Neural cell (in vitro differentiated cells): Measurements from ENCODE around the gene PDZRN3. TPM values are rescaled to one million over a fixed set of nuclear protein-coding genes. Genes with fewer than 3 reads are reported as not detected.

ENCODE experiments used
- H2AFZ ChIP-seq: fragments of 200-600, 300-800 bp; sonication (generic), shearing (Covaris generic); 2 replicates; pipeline ENCODE4 v1.6.0; 2014; ENCODE audit warnings: low read depth, mild to moderate bottlenecking, antibody characterized with exemption, low read length, moderate library complexity
- H3F3A ChIP-seq: fragments of 200-600 bp; shearing (Covaris generic); 2 replicates; pipeline ENCODE4 v1.6.1; 2016; ENCODE audit warnings: mild to moderate bottlenecking, moderate library complexity, mixed read lengths, antibody characterized with exemption, low read length; ENCODE audit not compliant: insufficient read depth, poor library complexity, severe bottlenecking
- H3K27ac ChIP-seq: fragments of 200-600, 300-800 bp; sonication (generic), shearing (Covaris generic); 2 replicates; pipeline ENCODE4 v1.5.1; 2014; ENCODE audit warnings: mild to moderate bottlenecking, low read length, moderate library complexity
- H3K27me3 ChIP-seq: fragments of 300-800, 200-600 bp; sonication (generic), shearing (Covaris generic); 2 replicates; pipeline ENCODE4 v1.6.0; 2014; ENCODE audit warnings: mild to moderate bottlenecking, low read depth, low read length, moderate library complexity; ENCODE audit not compliant: insufficient read depth
- H3K36me3 ChIP-seq: fragments of 300-800, 200-600 bp; sonication (generic), shearing (Covaris generic); 2 replicates; pipeline ENCODE4 v1.5.1; 2014; ENCODE audit warnings: mild to moderate bottlenecking, antibody characterized with exemption, low read length, moderate library complexity; ENCODE audit not compliant: insufficient read depth
- H3K4me2 ChIP-seq: fragments of 300-800, 200-600 bp; sonication (generic), shearing (Covaris generic); 2 replicates; pipeline ENCODE4 v1.6.0; 2014; ENCODE audit warnings: mild to moderate bottlenecking, low read length
- H3K4me3 ChIP-seq: fragments of 300-800, 200-600 bp; sonication (generic), shearing (Covaris generic); 2 replicates; pipeline ENCODE4 v1.5.1; 2014; ENCODE audit warnings: mild to moderate bottlenecking, low read length, moderate library complexity
- H3K79me2 ChIP-seq: fragments of 200-600 bp; shearing (Covaris generic); replicated peaks from 2 replicates; pipeline ENCODE4 v1.6.0; 2014; ENCODE audit warnings: mild to moderate bottlenecking, low read length, moderate library complexity; ENCODE audit not compliant: insufficient read depth
- H3K9ac ChIP-seq: fragments of 300-800, 200-600 bp; sonication (generic), shearing (Covaris generic); 2 replicates; pipeline ENCODE4 v1.6.1; 2016; ENCODE audit warnings: mild to moderate bottlenecking, low read length, mixed read lengths
- H3K9me2 ChIP-seq: fragments of 200-600 bp; shearing (Covaris generic); 2 replicates; pipeline ENCODE4 v1.6.1; 2016; ENCODE audit warnings: mild to moderate bottlenecking, low read length, mixed read lengths; ENCODE audit not compliant: insufficient read depth
- H3K9me3 ChIP-seq: fragments of 200-600, 300-800 bp; sonication (generic), shearing (Covaris generic); 2 replicates; pipeline ENCODE4 v1.6.1; 2016; ENCODE audit warnings: mild to moderate bottlenecking, mixed run types, low read length, moderate library complexity, mixed read lengths
- H4K20me1 ChIP-seq: fragments of 200-600 bp; shearing (Covaris generic); 2 replicates; pipeline ENCODE4 v1.6.1; 2016; ENCODE audit warnings: mild to moderate bottlenecking, mixed run types; ENCODE audit not compliant: insufficient read depth
- CTCF ChIP-seq: fragments of 450-650 bp; IDR thresholded peaks from 2 replicates; pipeline ENCODE4 v1.5.1; 2014; ENCODE audit warnings: antibody characterized with exemption, mild to moderate bottlenecking, moderate library complexity; ENCODE audit not compliant: poor library complexity, severe bottlenecking
- EP300 ChIP-seq: fragments of 450-650 bp; conservative IDR thresholded peaks from 2 replicates; pipeline ENCODE4 v1.6.1; 2014; ENCODE audit warnings: antibody characterized with exemption, mild to moderate bottlenecking, moderate library complexity; ENCODE audit not compliant: poor library complexity, severe bottlenecking
- EZH2 ChIP-seq: fragments of 200-600, 300-800 bp; shearing (Covaris generic), sonication (generic); IDR thresholded peaks from 2 replicates; pipeline ENCODE4 v1.6.1; 2014; ENCODE audit warnings: antibody characterized with exemption, low read length, borderline replicate concordance, mild to moderate bottlenecking; ENCODE audit not compliant: insufficient read depth, poor library complexity, severe bottlenecking
- MXI1 ChIP-seq: fragments of 450-650 bp; conservative IDR thresholded peaks from 2 replicates; pipeline ENCODE4 v1.6.1; 2014; ENCODE audit warnings: antibody characterized with exemption, mild to moderate bottlenecking; ENCODE audit not compliant: poor library complexity, severe bottlenecking
- POLR2AphosphoS5 ChIP-seq: IDR thresholded peaks from 2 replicates; pipeline ENCODE4 v1.6.1; 2012
- RAD21 ChIP-seq: fragments of 450-650 bp; conservative IDR thresholded peaks from 2 replicates; pipeline ENCODE4 v1.6.1; 2014; ENCODE audit warnings: antibody characterized with exemption, mild to moderate bottlenecking, moderate library complexity
- REST ChIP-seq: IDR thresholded peaks from 2 replicates; pipeline ENCODE4 v1.6.1; 2012; ENCODE audit warnings: borderline replicate concordance
- SMC3 ChIP-seq: fragments of 450-650 bp; conservative IDR thresholded peaks from 2 replicates; pipeline ENCODE4 v1.6.1; 2014; ENCODE audit warnings: antibody characterized with exemption, mild to moderate bottlenecking, moderate library complexity; ENCODE audit not compliant: poor library complexity
- TAF1 ChIP-seq: IDR thresholded peaks from 2 replicates; pipeline ENCODE4 v1.6.1; 2012; ENCODE audit warnings: low read depth
- polyA plus RNA-seq: library from polyadenylated mRNA; depleted of rRNA; stranded (reverse); fragments of >200 nt; gene quantifications from 2 replicates; pipeline ENCODE4 v1.2.3, GENCODE V29; 2014

PDZRN3 gene
- polyA plus RNA-seq, 1 donor from 2014 or later, result 1.1 TPM

- no peak overlapping the region for H3K4me3 ChIP-seq
- H3K9ac ChIP-seq, result no peak overlapping the region
- H3K36me3 ChIP-seq, result no peaks in the 10 kb centered on the region
- no peaks in the 10 kb centered on the region for H3K9me2 ChIP-seq
- no peaks in the 10 kb centered on the region for H4K20me1 ChIP-seq
- no peaks in the 10 kb centered on the region for H3K9me3 ChIP-seq
- H3K27ac ChIP-seq, result no peak overlapping the region
- TF ChIP-seq SMC3 (no peak), EP300 (no peak), RAD21 (no peak), POLR2AphosphoS5 (no peak), TAF1 (no peak), MXI1 (no peak), REST (no peak), CTCF (no peak), EZH2 (no peak)
- H3K27me3 ChIP-seq, result no peaks in the 10 kb centered on the region
- H2AFZ ChIP-seq, result no peak overlapping the region
- no peak overlapping the region for H3K4me2 ChIP-seq
- no peaks in the 10 kb centered on the region for H3F3A ChIP-seq
- H3K79me2 ChIP-seq, result no peaks in the 10 kb centered on the region
These were observed 223.0 kb downstream of the PDZRN3 start for GRCh38 chr3:73401616-73402279.

GRCh38 chr3:73401059-73401458 is 223.7 kb downstream of the PDZRN3 start:
- no peak overlapping the region for H3K9ac ChIP-seq
- H3K79me2 ChIP-seq, result no peaks in the 10 kb centered on the region
- no peaks in the 10 kb centered on the region for H3K36me3 ChIP-seq
- H3K9me3 ChIP-seq, result no peaks in the 10 kb centered on the region
- H3K4me3 ChIP-seq, result no peak overlapping the region
- no peaks in the 10 kb centered on the region for H3K27me3 ChIP-seq
- H3F3A ChIP-seq, result no peaks in the 10 kb centered on the region
- no peaks in the 10 kb centered on the region for H3K9me2 ChIP-seq
- H3K4me2 ChIP-seq, result no peak overlapping the region
- no peak overlapping the region for H2AFZ ChIP-seq
- no peaks in the 10 kb centered on the region for H4K20me1 ChIP-seq
- no peak overlapping the region for H3K27ac ChIP-seq
- TF ChIP-seq POLR2AphosphoS5 (no peak), EZH2 (no peak), SMC3 (no peak), TAF1 (no peak), CTCF (no peak), MXI1 (no peak), EP300 (no peak), REST (no peak), RAD21 (no peak)
